GM12872 (cell line): ENCODE measurements around the gene TBC1D9B.

Source experiments
- CTCF ChIP-seq: IDR thresholded peaks from 3 replicates; pipeline ENCODE4 v1.5.1; 2011; ENCODE audit warnings: low read depth, mild to moderate bottlenecking, low read length, moderate library complexity; ENCODE audit not compliant: insufficient read depth

The TBC1D9B gene

GRCh38 chr5:179882338-179882737 lies 25.4 kb downstream of the TBC1D9B start:
- TF ChIP-seq CTCF, result no peak

DNA sequence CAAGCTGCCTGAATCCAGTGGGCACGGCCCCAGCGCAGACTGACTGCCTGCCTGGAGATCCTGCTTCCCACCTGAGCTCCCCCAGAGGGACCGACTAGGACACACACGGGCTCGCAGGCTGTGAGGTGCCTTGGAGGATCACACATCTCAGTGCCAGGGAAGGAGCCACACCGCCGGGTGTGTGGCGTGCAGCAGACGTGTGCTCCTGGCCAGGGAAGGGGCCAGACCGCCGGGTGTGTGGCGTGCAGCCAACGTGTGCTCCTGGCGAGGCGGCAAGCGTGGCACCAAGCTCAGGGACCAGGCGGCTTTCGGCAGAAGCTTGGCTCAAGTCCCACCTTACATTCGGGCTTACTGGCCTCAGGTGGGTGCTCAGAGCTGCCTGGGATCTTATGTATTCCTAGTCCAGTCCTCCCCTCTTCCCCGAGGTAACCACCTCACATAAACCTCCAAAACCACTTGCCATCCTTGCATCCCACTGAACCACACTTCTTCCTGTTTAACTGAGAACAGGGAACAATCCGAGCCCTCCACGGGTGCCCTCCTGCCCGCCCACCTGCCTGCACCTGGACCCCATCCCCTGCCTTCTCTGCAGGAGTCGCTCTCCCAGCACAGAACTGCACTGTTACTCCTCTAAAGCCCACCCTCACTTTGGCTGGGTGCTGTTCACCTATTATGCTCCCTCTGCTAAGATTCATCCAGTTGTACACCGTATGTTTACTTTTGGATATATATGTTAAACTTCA lies 26.7 kb downstream of the TBC1D9B start:
- TF ChIP-seq CTCF, result no peak

DNA sequence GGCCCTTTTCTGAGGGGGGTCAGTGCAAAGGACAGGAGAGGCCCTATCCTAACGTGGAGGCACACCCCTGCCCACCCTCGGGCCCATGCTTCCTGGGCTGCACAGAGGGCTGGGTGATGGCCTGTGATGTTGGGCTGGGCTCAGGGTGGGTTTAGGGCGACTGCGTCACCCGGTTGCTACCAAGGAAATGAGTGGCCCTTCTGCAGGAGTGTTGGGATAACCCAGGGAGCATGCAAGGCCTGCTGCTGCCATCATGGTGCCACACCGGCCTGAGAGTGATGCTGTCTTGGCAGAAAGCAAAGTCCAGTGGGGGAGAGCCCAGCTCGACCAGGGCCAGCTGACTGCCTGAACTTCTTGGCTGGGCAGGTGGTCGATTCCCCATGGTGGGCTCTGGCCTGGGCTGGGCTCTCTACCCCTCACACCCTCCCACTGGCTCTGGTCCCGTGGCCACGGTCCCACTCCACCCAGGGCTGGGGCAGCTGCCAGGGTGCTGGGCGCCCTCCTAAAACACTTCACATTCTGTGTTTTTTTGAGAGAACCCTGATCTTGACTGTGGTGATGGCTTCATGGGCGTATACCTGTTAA lies 27.5 kb downstream of the TBC1D9B start:
- TF ChIP-seq CTCF, result no peak

DNA sequence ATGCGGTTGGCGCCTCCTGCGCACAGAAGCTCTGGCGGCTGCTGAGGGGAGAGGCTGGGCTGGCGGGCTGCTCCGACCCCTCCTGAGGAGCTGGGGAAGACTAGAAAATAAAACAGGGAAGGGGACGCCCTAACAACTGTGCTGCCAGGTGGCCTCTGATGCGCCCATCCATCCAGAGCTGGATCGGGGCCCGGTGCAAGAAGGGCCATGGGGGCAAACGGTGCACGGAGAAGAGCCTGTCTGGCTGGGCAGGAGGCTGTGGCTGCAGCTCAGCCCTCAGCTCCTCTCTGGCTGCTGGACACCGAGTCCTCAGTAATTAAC lies 28.0 kb downstream of the TBC1D9B start:
- TF ChIP-seq CTCF, result no peak

DNA sequence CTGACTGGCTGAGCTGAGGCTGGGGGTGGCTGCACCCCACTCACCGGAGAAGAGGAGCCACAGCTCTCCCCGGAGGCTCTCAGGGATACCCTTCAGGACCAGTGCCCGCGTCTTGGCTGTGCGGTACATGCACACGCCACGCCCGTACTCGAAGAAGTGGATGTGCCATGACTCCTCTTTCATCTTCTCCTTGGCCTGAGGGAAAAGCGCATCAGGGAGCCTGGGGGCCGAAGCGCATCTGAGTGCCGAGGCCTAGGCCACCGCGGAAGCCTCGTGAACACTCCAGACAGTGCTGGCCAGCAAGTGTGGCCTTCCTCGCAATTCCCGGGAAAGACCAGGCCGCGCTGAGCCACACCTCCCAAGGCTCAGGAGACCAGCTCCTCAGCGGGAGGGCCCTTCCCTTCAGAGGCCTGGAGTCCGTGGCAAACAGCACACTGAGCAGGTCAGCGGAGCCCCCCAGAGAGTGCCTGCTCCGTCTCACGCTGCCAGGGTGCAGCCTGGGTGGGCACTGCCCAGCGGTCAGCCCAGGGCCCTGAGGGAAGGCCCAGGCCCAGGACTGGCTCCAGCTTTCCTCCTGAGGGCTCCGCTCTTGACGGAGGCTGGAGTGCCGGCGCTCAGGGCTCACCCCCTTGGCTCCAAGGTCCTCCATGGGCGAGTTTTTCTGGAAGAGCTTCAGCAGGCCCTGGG lies 28.6 kb downstream of the TBC1D9B start:
- no peak for TF ChIP-seq CTCF

DNA sequence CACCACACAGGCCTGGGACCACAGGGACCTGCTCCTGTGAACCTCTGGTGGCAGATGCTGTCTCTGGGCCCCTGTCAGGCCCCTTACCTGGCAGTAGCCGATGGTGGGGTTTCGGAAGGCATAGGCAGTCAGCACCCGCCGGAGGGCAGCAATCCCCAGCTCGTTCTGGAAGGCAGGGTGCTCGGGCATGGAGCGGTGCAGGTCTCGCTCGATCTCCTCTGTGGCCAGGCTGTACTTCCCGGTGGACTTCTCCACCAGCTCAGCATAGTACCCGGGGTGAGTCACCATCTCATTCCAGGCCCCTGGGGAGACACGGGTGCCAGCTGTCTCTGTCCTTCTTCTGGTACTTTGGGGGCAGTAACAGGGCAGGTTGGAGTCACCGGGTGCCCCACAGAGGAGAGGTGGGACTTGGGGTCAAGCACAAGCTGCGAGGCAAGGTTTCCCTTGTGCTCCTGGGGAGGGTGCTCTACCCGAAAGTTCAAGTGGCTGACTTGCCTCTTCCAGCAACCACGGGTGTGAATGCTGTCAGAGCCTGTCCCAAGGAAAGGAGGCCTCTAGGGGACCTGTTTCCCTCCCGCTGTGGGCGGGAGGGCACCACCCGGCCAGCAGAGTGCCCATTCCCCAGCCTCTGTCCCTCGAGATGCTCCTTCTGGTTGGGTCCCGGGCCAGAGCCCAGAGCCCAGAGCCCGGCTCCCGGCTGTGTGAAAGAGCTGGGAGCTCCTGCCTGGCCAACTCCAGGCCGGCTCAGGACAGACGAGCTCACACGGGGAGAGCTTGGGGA lies 29.3 kb downstream of the TBC1D9B start:
- no peak for TF ChIP-seq CTCF

- no peak for TF ChIP-seq CTCF
These were observed 31.1 kb downstream of the TBC1D9B start for GRCh38 chr5:179876610-179876952.
